HG03103 (cell line): ENCODE data around the gene AMOT.
A peak's percentile ranks its signal among the peaks of the same experiment; 100 is the strongest.

Source experiments
- ATAC-seq: cut with Tn5 transposase; IDR thresholded peaks from one replicate; pipeline ENCODE4 v1.9.1; 2021; ENCODE audit warnings: low read depth; ENCODE audit not compliant: unreplicated experiment

Gene AMOT

DNA sequence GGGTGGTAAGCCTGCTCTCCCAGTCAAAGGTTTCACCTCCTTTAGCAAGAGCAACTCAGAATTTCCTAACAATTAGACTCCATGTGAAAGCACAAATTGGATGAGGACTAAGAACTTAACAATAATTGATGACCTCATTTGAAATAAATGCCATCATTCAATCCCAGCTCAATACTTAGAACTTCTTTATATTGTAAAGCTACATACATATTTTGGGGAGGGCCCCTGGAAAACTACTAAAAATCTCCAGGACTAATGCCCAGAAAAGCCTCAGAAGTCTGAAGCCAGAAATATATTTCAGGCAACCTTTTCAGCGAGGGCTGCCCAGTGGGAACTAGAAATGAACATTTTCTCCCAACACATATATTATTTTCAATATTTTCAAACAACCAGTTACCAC is 38.1 kb downstream of the AMOT start:
- ATAC-seq, result no peak

- no peak for ATAC-seq
Measured at GRCh38 chrX:112800971-112801775, 39.5 kb downstream of the AMOT start.

- no peak for ATAC-seq
Measured at GRCh38 chrX:112799425-112799824, 41.2 kb downstream of the AMOT start.

DNA sequence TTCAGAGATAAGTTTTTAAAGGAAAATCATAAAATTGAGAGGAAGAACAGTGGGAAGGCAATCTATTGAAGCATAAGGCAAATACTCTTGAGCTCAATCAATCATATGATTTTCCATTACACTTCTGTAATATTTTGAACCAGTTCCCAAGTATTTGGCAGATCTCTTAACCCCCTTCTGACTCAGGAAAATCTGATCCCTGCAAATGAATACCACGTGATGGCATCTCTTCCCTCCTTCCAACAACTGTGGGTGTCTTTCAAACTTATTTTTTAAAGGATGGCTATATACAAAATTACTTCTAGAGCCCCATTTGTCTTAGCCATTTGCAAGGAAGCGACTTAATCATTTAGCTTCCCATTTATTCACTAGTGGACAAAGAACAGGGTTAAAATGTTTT is 41.9 kb downstream of the AMOT start:
- no peak for ATAC-seq

DNA sequence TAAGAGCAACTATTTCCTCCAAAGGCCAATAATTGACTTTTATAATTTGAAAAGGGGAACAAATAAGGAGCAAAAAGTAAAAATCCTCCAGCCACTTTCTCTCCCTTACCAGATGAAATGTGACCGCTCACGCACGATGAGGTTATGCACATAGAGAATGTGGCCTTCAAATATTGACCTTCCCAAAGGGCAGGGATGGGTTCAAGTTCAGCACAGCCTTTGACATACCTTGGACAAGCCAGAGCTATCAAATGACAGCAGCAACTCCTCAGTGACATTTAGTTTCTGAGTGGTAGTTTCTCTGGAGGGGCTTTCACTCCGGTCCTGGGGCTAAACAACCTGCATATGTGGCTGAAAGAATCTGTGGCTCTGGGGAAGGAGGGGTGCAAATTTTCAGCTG is 50.7 kb downstream of the AMOT start:
- ATAC-seq, result no peak

GRCh38 chrX:112786076-112786475 is 54.6 kb downstream of the AMOT start:
- no peak for ATAC-seq

DNA sequence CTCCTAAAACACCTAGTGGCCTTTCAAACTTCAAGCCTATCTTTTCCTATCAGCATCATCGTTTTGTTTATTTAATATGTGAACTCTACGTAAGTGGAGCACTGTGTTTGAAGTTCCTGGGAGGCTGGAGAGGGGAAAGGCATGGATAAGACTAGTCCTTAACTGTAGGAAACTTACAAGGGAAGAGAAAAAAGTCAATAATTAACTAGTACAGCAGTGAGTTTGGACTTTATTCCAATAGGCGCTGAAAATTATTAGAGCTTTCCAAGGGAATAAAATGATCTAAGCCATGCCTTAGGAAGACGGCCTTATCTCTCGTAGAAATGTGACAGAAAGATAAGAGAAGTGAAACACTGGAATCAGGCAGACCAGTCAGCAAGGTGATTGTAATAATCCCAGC is 55.3 kb downstream of the AMOT start:
- no peak for ATAC-seq

DNA sequence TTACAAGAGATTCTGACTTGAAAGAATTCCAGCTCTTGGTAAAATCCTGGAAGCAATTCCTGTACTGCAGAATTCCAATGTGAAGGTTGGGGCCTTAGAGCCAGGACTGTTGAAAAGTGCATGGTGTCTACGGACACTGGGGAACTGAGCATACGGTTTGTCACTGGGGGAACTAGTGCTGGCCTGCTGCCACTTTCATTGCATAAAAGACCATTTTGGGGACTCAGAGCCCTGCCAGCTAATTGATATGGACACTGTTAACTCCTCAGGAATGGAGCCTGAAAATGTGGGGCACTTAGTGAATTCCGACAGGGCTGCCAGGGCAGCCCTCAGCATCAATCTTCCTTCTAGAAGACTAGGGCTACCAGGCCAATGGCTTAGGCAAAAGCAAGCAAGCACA is 55.9 kb downstream of the AMOT start:
- ATAC-seq, result no peak

- ATAC-seq, result no peak
Measured at GRCh38 chrX:112779139-112779538, 61.5 kb downstream of the AMOT start.

- no peak for ATAC-seq
Measured at GRCh38 chrX:112774651-112775293, 65.9 kb downstream of the AMOT start.

DNA sequence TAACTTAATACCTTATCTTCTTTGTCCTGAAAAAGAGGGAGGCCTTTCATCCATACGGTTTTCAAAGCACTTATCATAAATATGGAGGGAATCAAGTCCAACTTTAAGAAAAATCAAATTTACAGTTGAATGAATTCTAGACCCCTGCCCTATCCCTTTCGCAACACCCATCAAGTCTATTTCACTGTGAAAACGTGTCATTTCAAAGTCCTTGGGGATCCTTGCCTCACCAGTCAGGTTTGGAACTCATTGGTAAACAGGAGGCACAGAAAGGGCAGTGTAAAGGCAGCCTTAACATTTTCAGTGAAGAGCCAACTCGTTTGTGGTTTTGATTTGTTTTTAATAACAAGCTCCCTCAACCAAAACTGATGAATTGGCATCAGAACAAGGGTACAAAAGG is 66.5 kb downstream of the AMOT start:
- ATAC-seq, result no peak

DNA sequence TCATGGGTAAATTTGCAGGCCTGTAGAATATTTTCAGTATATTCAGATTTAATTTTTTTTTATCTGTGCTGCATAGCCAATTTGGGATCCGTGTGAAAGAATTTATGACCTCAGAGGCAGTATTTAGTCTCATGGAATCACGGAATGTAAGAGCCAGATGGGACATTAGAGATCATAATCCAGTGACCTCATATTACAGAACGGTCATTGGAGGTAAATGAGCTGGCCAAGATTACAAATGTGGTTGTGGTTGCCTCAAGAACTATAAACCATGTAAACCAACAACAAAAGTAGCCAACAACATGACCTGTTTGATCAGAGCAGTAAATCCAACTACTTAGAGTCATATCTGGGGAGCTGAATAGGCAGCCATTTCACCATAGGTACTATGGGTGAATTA is 71.6 kb downstream of the AMOT start:
- ATAC-seq, result no peak

- ATAC-seq, result no peak
Measured at GRCh38 chrX:112768563-112768962, 72.1 kb downstream of the AMOT start.

GRCh38 chrX:112766774-112767173 is 73.9 kb downstream of the AMOT start:
- ATAC-seq, result no peak

- peak; percentile 79 for ATAC-seq
Measured at GRCh38 chrX:112761242-112762207, 79.1 kb downstream of the AMOT start.

GRCh38 chrX:112760697-112761096 is 79.9 kb downstream of the AMOT start:
- ATAC-seq, result peak; percentile 42

DNA sequence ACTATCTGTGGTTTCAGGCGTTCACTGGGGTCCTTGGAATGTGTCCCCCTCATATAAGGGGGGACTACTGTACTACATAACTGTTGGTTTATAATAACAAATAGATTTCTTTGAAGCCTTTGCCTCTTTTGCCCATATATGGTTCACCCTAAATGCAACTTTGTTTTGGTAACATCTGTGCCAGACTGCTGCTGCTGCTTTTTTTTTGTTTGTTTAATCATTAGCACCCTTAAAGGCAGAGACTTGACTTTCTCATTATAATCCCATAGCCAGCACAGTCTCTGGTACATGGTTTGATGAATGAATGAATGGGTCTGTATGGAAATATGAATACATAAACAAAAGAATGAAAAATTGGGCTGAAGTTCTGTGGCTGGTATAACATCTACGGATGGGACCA is 80.7 kb downstream of the AMOT start:
- no peak for ATAC-seq

- ATAC-seq, result no peak
Measured at GRCh38 chrX:112759512-112759911, 81.1 kb downstream of the AMOT start.

DNA sequence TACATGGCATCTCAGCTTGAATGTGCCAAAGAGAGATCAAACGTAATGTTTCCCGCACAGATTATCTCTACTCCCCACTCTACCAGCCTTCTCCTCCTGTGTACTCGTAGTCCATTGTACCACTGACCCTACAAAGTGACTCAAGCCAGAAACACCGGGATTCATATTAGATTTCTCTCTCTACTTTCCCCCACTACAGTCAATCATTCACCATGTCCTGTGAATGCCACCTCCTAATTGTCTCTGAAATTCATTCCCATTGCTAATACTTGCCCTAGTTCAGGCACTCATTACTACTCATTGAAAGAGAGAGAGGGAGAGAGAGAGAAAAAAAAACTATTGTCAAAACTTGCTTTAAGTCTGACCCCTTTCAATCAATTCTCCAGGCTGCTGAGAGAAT is 82.7 kb downstream of the AMOT start:
- no peak for ATAC-seq

DNA sequence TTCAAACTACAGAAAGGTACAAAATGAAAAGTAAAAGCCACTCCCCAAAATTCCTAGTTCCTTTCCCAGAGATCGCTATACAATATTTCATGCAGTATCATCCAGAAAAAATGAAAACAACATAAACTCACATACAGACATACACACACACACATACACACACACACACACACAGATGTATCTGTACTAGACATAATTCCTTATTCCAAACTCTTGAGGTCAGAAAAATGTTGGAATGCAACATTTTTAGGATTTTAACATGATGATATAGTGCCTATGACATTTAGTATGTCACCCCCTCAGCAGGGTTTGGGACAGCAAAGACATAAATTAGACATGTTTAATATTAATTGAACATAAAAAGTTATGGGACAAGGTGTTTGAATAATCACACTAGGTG is 87.5 kb downstream of the AMOT start:
- no peak for ATAC-seq

DNA sequence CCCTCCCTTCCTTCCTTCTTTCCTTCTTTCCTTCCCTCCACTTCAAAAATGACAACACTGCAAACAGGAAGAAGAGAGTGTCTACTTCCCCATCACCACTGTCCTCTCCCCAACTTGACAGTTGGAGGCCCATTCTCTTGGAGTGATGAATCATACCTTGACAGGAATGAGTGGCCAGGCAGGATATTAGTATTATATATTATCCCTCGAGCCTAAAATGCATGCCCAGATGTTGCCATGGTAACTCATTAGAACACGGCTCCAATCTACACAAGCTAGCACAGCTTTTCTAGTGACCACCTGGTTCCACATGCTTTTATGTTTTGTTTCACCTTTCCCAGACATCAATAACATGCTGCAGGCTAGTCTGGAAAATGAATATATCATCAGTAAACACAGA is 89.6 kb downstream of the AMOT start:
- no peak for ATAC-seq
